Measurements from ENCODE around the gene BTBD2. TPM values are rescaled to one million over a fixed set of nuclear protein-coding genes. Genes with fewer than 3 reads are reported as not detected.
A peak's percentile ranks its signal among the peaks of the same experiment; 100 is the strongest.

BTBD2 gene
- total and polyA plus RNA-seq, 2 of the 13 experiments (the other 11 are each of a cell fraction or from before 2014, with no cell fraction given): 28.1 to 45.3 TPM

- TF ChIP-seq ZNF362 (CRISPR knock-in tag; IDR thresholded peaks at IDR 0.05; ENCODE audit: borderline replicate concordance): no peak
- no peak for TF ChIP-seq TGIF2 (CRISPR knock-in tag; IDR thresholded peaks at IDR 0.05)
- TF ChIP-seq MTA1 (CRISPR knock-in tag; IDR thresholded peaks at IDR 0.05; ENCODE audit: borderline replicate concordance): peak; percentile 58; the same call in 1 of the 2 replicates
- TF ChIP-seq FOXA3 (CRISPR knock-in tag; IDR thresholded peaks at IDR 0.05): peak; percentile 13; the same call in 1 of the 2 replicates
- TF ChIP-seq FOSL1 (CRISPR knock-in tag; IDR thresholded peaks at IDR 0.05; ENCODE audit: borderline replicate concordance): peak; percentile 62; the same call in 1 of the 2 replicates
- no peak for TF ChIP-seq PBX3 (CRISPR knock-in tag; IDR thresholded peaks at IDR 0.05; ENCODE audit: borderline replicate concordance)
- TF ChIP-seq NFKBIZ (CRISPR knock-in tag; IDR thresholded peaks at IDR 0.05): no peak
- TF ChIP-seq ZNF879 (CRISPR knock-in tag; IDR thresholded peaks at IDR 0.05): no peak
- TF ChIP-seq ZMYM2 (CRISPR knock-in tag; IDR thresholded peaks at IDR 0.05): no peak
- no peak for TF ChIP-seq HOMEZ (CRISPR knock-in tag; IDR thresholded peaks at IDR 0.05; ENCODE audit: low read depth)
- no peak for TF ChIP-seq ZMAT5 (CRISPR knock-in tag; IDR thresholded peaks at IDR 0.05; ENCODE audit: borderline replicate concordance, low read depth)
- TF ChIP-seq PAWR (CRISPR knock-in tag; IDR thresholded peaks at IDR 0.05; ENCODE audit: borderline replicate concordance): no peak
- no peak for TF ChIP-seq ZNF530 (CRISPR knock-in tag; IDR thresholded peaks at IDR 0.05; ENCODE audit: low read depth)
- TF ChIP-seq E2F5 (CRISPR knock-in tag; conservative IDR thresholded peaks at IDR 0.05): no peak
- TF ChIP-seq ZNF124 (CRISPR knock-in tag; IDR thresholded peaks at IDR 0.05): no peak
- TF ChIP-seq ZFP91 (CRISPR knock-in tag; IDR thresholded peaks at IDR 0.05; ENCODE audit: borderline replicate concordance): 0 out of 2 replicates have a peak, but pooled peaks have one; percentile 29
- TF ChIP-seq PCBP1 (IDR thresholded peaks at IDR 0.05; ENCODE audit: borderline replicate concordance, low read depth, low read length): no peak
- no peak for TF ChIP-seq SUZ12 (IDR thresholded peaks at IDR 0.05; ENCODE audit: low read depth, low read length)
- no peak for TF ChIP-seq MYPOP (CRISPR knock-in tag; IDR thresholded peaks at IDR 0.05)
- peak; percentile 50; the same call in 1 of the 2 replicates for TF ChIP-seq ATF3 (CRISPR knock-in tag; IDR thresholded peaks at IDR 0.05)
- TF ChIP-seq RXRB (CRISPR knock-in tag; IDR thresholded peaks at IDR 0.05; ENCODE audit: borderline replicate concordance): peak; percentile 74
Observed at GRCh38 chr19:2047449-2048103, 32.1 kb upstream of the BTBD2 start (continued).

All from HepG2 (cell line).